ENCODE results near the gene PRDM9.

DNA sequence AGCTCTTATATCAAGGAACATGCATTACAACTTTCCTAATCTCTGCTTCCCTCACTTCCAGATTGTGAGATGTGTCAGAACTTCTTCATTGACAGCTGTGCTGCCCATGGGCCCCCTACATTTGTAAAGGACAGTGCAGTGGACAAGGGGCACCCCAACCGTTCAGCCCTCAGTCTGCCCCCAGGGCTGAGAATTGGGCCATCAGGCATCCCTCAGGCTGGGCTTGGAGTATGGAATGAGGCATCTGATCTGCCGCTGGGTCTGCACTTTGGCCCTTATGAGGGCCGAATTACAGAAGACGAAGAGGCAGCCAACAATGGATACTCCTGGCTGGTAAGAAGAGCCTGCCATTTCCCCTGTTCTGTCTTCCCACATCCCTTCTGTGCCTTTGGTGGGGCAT lies 15.1 kb downstream of the PRDM9 start:
- TF ChIP-seq CTCF (IDR thresholded peaks at IDR 0.05; ENCODE audit: low read depth, low read length, poor library complexity, severe bottlenecking) (no peak), EZH2phosphoT487 (IDR thresholded peaks at IDR 0.05; ENCODE audit: borderline replicate concordance, low read length) (no peak)

Data from DOHH2 (cell line).